K562 (cell line): Measurements from ENCODE around the gene TINAG. TPM values are rescaled to one million over a fixed set of nuclear protein-coding genes. Genes with fewer than 3 reads are reported as not detected.

Source experiments
- ATAC-seq: fragments of 200-7000 bp; cut with Tn5 transposase; 3 replicates; pipeline ENCODE4 v1.9.1; 2020; ENCODE audit warnings: moderate library complexity
- BruUV-seq: library from RNA; stranded (reverse); fragments of 400-500 nt; replicated peaks from 2 replicates; lab custom pipeline; 2021; lab: Mats Ljungman, UMichigan
- CTCF ChIA-PET: fragments of 300-600 bp; formaldehyde crosslinking; extraction: SDS; loops from one replicate; lab custom pipeline; 2021; ENCODE audit warnings: low intra/inter-chr PET ratio; lab: Yijun Ruan, JAX
- POLR2A ChIA-PET: fragments of 300-600, 350-650 bp; sonication (Branson Sonifier 250); formaldehyde crosslinking; extraction: SDS; loops from one replicate; lab custom pipeline; 2021; ENCODE audit warnings: antibody characterized with exemption, inconsistent platforms; lab: Yijun Ruan, JAX
- DNase-seq, 4 experiments: peaks; one replicate each; pipeline versions ENCODE4 v3.0.0 to v3.0.0-alpha.2; 2011 to 2018; ENCODE audit warnings: low spot score in 3 of 4, mixed read lengths in 3 of 4; ENCODE audit errors: extremely low read depth in 1 of 4
- FAIRE-seq: peaks from 2 replicates; lab custom pipeline; 2011; peaks lifted over from hg19 to GRCh38; lab: Jason Lieb, UNC
- H2AFZ ChIP-seq: 2 replicates; pipeline ENCODE4 v1.6.0; 2011; ENCODE audit warnings: low read depth, low read length, control low read depth, inconsistent platforms
- H3K27ac ChIP-seq: fragments of 200-600 bp; 3 replicates; pipeline ENCODE4 v1.8.0; 2011; ENCODE audit warnings: low read depth, mild to moderate bottlenecking, control low read depth, inconsistent platforms, low read length, moderate library complexity, mixed read lengths; ENCODE audit errors: extremely low read depth
- H3K27me3 ChIP-seq, 2 experiments: fragments of 300-600 bp in 1 of 2; 2 replicates in 1 of 2; 3 replicates in 1 of 2; pipeline versions ENCODE4 v1.6.0 to v1.8.0; 2011; ENCODE audit warnings: inconsistent platforms in 2 of 2, low read length in 2 of 2, mild to moderate bottlenecking in 1 of 2, mixed read lengths in 1 of 2, moderate library complexity in 1 of 2; ENCODE audit not compliant: control insufficient read depth in 2 of 2, insufficient read depth in 2 of 2
- H3K36me3 ChIP-seq: fragments of 300-600 bp; 3 replicates; pipeline ENCODE4 v1.8.0; 2011; ENCODE audit warnings: mild to moderate bottlenecking, low read length, inconsistent platforms; ENCODE audit not compliant: control insufficient read depth, insufficient read depth
- H3K4me1 ChIP-seq, 2 experiments: fragments of 200-600 bp in 1 of 2; replicated peaks in 1 of 2; 2 replicates in 1 of 2; 3 replicates in 1 of 2; pipeline versions ENCODE4 v1.5.1 to v1.8.0; 2011; ENCODE audit warnings: inconsistent platforms in 2 of 2, low read length in 2 of 2, mild to moderate bottlenecking in 1 of 2, mixed read lengths in 1 of 2, moderate library complexity in 1 of 2; ENCODE audit not compliant: control insufficient read depth in 2 of 2, insufficient read depth in 2 of 2
- H3K4me2 ChIP-seq: 2 replicates; pipeline ENCODE4 v1.6.1; 2011; ENCODE audit warnings: low read length, control low read depth, inconsistent platforms, mixed read lengths; ENCODE audit not compliant: insufficient read depth
- H3K4me3 ChIP-seq: fragments of 200-600 bp; sonication (generic), shearing (Covaris generic); 2 replicates; pipeline ENCODE4 v1.5.1; 2016; ENCODE audit warnings: control low read depth, inconsistent platforms
- H3K79me2 ChIP-seq: fragments of 200-600 bp; 3 replicates; pipeline ENCODE4 v1.8.0; 2011; ENCODE audit warnings: low read length, inconsistent platforms; ENCODE audit not compliant: control insufficient read depth, insufficient read depth
- H3K9ac ChIP-seq, 2 experiments: 2 replicates each; pipeline versions ENCODE4 v1.6.0 to v1.6.1; 2011; ENCODE audit warnings: low read depth in 2 of 2, low read length in 2 of 2, control low read depth in 1 of 2, inconsistent platforms in 1 of 2, mild to moderate bottlenecking in 1 of 2, mixed read lengths in 1 of 2; ENCODE audit not compliant: insufficient read depth in 1 of 2
- H3K9me1 ChIP-seq: one replicate; pipeline ENCODE4 v1.6.0; 2011; ENCODE audit warnings: inconsistent platforms, mild to moderate bottlenecking, low read length, moderate library complexity; ENCODE audit not compliant: control insufficient read depth, insufficient read depth
- H3K9me3 ChIP-seq: replicated peaks from 2 replicates; pipeline ENCODE4 v1.5.1; 2011; ENCODE audit warnings: low read depth, low read length, inconsistent platforms; ENCODE audit not compliant: control insufficient read depth, insufficient read depth
- H4K20me1 ChIP-seq: replicated peaks from 2 replicates; pipeline ENCODE4 v1.6.1; 2011; ENCODE audit warnings: low read length, inconsistent platforms, mixed read lengths; ENCODE audit not compliant: control insufficient read depth, insufficient read depth
- HNRNPUL1 ChIP-seq: fragments of 200-400 bp; formaldehyde crosslinking; IDR thresholded peaks from 2 replicates; pipeline ENCODE4 v1.6.1; 2017; ENCODE audit warnings: low read length
- JUND ChIP-seq, 2 experiments: IDR thresholded peaks; 2 replicates in 1 of 2; 3 replicates in 1 of 2; pipeline ENCODE4 v1.6.1; 2011; ENCODE audit warnings: borderline replicate concordance in 2 of 2, low read depth in 2 of 2, low read length in 2 of 2, improper control_type of control experiment in 1 of 2, missing biosample characterization in 1 of 2, missing genetic modification characterization in 1 of 2, missing genetic modification reagents in 1 of 2
- KLF10 ChIP-seq: fragments of 250-450 bp; sonication (Bioruptor Pico); IDR thresholded peaks from 2 replicates; pipeline ENCODE4 v1.6.1; 2021; ENCODE audit warnings: matching md5 sums
- PBX2 ChIP-seq, 2 experiments: IDR thresholded peaks in 1 of 2; conservative IDR thresholded peaks in 1 of 2; 2 replicates each; pipeline ENCODE4 v1.6.1; 2016; ENCODE audit warnings: low read depth in 2 of 2, mild to moderate bottlenecking in 1 of 2, missing compliant biosample characterization in 1 of 2, missing genetic modification characterization in 1 of 2, moderate library complexity in 1 of 2
- POLR2H ChIP-seq: IDR thresholded peaks from 2 replicates; pipeline ENCODE4 v1.6.1; 2016; ENCODE audit warnings: missing genetic modification characterization, low read depth, mild to moderate bottlenecking, control low read depth, missing compliant biosample characterization, moderate library complexity
- PRMT5 ChIP-seq: sonication (generic); formaldehyde crosslinking; IDR thresholded peaks from 2 replicates; pipeline ENCODE4 v1.5.0; 2020; ENCODE audit warnings: missing genetic modification reagents
- PTRF ChIP-seq: fragments of 450-650 bp; IDR thresholded peaks from 2 replicates; pipeline ENCODE4 v1.6.1; 2016; ENCODE audit warnings: mild to moderate bottlenecking, missing genetic modification characterization, missing compliant biosample characterization
- RBM25 ChIP-seq: fragments of 200-400 bp; formaldehyde crosslinking; IDR thresholded peaks from 2 replicates; pipeline ENCODE4 v1.6.1; 2018; ENCODE audit warnings: low read length, low read depth, moderate library complexity; ENCODE audit not compliant: severe bottlenecking
- ZBED1 ChIP-seq: IDR thresholded peaks from 2 replicates; pipeline ENCODE4 v1.6.1; 2014
- ZBTB2 ChIP-seq: fragments of 450-650 bp; IDR thresholded peaks from 2 replicates; pipeline ENCODE4 v1.6.1; 2016; ENCODE audit warnings: antibody characterized with exemption
- ZNF408 ChIP-seq: fragments of 250-450 bp; sonication (Bioruptor Pico); IDR thresholded peaks from 2 replicates; pipeline ENCODE4 v1.4.0; 2020; ENCODE audit warnings: low read depth, mild to moderate bottlenecking, moderate library complexity
- ZNF41 ChIP-seq: fragments of 250-450 bp; sonication (Bioruptor Pico); conservative IDR thresholded peaks from 2 replicates; pipeline ENCODE4 v1.4.0; 2020; ENCODE audit warnings: mild to moderate bottlenecking
- ZNF644 ChIP-seq: fragments of 200-800 bp; sonication (Bioruptor generic); IDR thresholded peaks from 2 replicates; pipeline ENCODE4 v1.6.1; 2016; ENCODE audit warnings: low read depth, missing genetic modification characterization, missing compliant biosample characterization
- WGBS: fragments of 100-300 bp; shearing (Covaris generic); methylation state at CpG from one replicate; pipeline ENCODE4 v1.1.6; 2016; ENCODE audit warnings: low coverage, mixed read lengths; ENCODE audit not compliant: insufficient coverage; ENCODE audit errors: missing lambda C conversion rate; 5-methylcytosine and 5-hydroxymethylcytosine counted together
- in situ Hi-C: fragments of 300-500 bp; cut with MboI; formaldehyde crosslinking; loops from 4 replicates; pipeline ENCODE4 v1.15.0; 2018; ENCODE audit warnings: inconsistent platforms, mixed read lengths
- intact Hi-C: fragments of 100-400 bp; cut with micrococcal nuclease; formaldehyde crosslinking; loops from 2 replicates; pipeline ENCODE4 v1.14.2; 2022
- polyA plus RNA-seq, 8 experiments: library from polyadenylated mRNA; depleted of rRNA in 4 of 8; stranded (reverse) in 5 of 8; unstranded in 3 of 8; fragments of >200 nt; fragmentation: Nextera tagmentation in 2 of 8; fragmentation: Illumina TruSeq in 1 of 8; extraction: Ambion mirVana in 2 of 8; extraction: Trizol in 1 of 8; gene quantifications; 2 replicates each; pipeline versions ENCODE4 v1.2.1 to v1.2.3, GENCODE V29; 2011 to 2014; ENCODE audit warnings: inconsistent platforms in 1 of 8, missing spikeins in 1 of 8
- total RNA-seq, 7 experiments: library from RNA; depleted of rRNA in 6 of 7; stranded (reverse); fragments of >200 nt in 6 of 7; fragmentation: Illumina TruSeq in 2 of 7; extraction: Trizol in 2 of 7; gene quantifications; 2 replicates each; pipeline versions ENCODE4 v1.2.1 to v1.2.3, GENCODE V29; 2011 to 2021; ENCODE audit warnings: low replicate concordance in 1 of 7
- TF ChIP-seq, protein P1 (sequence below): fragments of 250-450 bp; sonication (Bioruptor Pico); IDR thresholded peaks from 2 replicates; pipeline ENCODE4 v1.5.0; 2022; ENCODE audit warnings: mild to moderate bottlenecking
- TF ChIP-seq, protein P2 (sequence below): fragments of 450-650 bp; conservative IDR thresholded peaks from 2 replicates; pipeline ENCODE4 v1.6.1; 2016; ENCODE audit warnings: missing genetic modification characterization, low read depth, mild to moderate bottlenecking, control low read depth, missing compliant biosample characterization

The TINAG gene
- total and polyA plus RNA-seq, 9 of the 15 experiments (the other 6 are each of a cell fraction or from before 2014, with no cell fraction given): not detected

DNA sequence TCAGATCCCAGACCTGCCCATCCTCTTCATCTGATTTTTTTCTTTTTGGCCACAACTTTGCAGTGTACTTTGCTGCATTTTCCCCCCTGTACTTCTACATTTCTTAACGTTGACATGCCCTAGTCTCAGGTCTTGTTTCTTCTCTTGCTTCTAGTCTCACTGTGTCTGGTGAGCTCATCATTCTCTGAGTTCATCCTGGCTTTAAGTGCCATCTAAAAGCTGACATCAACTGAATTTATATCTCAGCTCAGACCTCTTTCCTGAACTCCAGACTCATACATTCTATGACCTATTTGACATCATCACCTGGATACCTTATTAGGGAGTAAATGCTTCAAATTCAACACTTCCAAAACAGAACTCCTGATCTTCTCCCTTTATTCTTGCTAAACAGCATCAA, 48.9 kb downstream of the TINAG start:
- intact Hi-C loops (no loop called here), in situ Hi-C loops (no loop called here)
- Histone ChIP-seq H3K4me3 (no peak overlapping the region), H3K27ac (no peak overlapping the region), H3K9me1 (no peaks in the 10 kb centered on the region), H3K9ac (no peak overlapping the region), H4K20me1 (no peaks in the 10 kb centered on the region), H3K4me1 (no peaks in the 10 kb centered on the region), H3K4me2 (no peak overlapping the region), H3K36me3 (no peaks in the 10 kb centered on the region), H3K27me3 (no peaks in the 10 kb centered on the region), H3K79me2 (no peaks in the 10 kb centered on the region), H3K9me3 (no peaks in the 10 kb centered on the region; the same call in 1 of the 2 replicates), H2AFZ (no peak overlapping the region)
- no peak for ATAC-seq
- ChIA-PET POLR2A (no interaction called here), CTCF (no interaction called here)
- no peak for DNase-seq
- WGBS: 0% methylated on average over 1 of the region's 1 CpG
- BruUV-seq: no TSS peak
- FAIRE-seq: no peak
- TF ChIP-seq ZBED1 (no peak), JUND (IDR thresholded peaks at IDR 0.05; ENCODE audit: borderline replicate concordance, low read depth, low read length) (no peak), JUND (tag; IDR thresholded peaks at IDR 0.05; ENCODE audit: borderline replicate concordance, low read depth, low read length) (no peak), KLF10 (CRISPR knock-in tag) (no peak), PRMT5 (CRISPR knock-in tag) (no peak), POLR2H (tag) (no peak), ZBTB2 (no peak), ZNF644 (no peak), HNRNPUL1 (no peak), RBM25 (no peak), ZNF408 (CRISPR knock-in tag) (no peak), PBX2 (CRISPR knock-in tag; IDR thresholded peaks at IDR 0.05; ENCODE audit: low read depth) (no peak), PBX2 (tag; conservative IDR thresholded peaks at IDR 0.05; ENCODE audit: low read depth) (no peak), PTRF (tag) (no peak), ZNF41 (no peak)
- TF ChIP-seq, protein P1, sequence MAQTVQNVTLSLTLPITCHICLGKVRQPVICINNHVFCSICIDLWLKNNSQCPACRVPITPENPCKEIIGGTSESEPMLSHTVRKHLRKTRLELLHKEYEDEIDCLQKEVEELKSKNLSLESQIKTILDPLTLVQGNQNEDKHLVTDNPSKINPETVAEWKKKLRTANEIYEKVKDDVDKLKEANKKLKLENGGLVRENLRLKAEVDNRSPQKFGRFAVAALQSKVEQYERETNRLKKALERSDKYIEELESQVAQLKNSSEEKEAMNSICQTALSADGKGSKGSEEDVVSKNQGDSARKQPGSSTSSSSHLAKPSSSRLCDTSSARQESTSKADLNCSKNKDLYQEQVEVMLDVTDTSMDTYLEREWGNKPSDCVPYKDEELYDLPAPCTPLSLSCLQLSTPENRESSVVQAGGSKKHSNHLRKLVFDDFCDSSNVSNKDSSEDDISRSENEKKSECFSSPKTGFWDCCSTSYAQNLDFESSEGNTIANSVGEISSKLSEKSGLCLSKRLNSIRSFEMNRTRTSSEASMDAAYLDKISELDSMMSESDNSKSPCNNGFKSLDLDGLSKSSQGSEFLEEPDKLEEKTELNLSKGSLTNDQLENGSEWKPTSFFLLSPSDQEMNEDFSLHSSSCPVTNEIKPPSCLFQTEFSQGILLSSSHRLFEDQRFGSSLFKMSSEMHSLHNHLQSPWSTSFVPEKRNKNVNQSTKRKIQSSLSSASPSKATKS (CRISPR knock-in tag): no peak
- TF ChIP-seq, protein P2, sequence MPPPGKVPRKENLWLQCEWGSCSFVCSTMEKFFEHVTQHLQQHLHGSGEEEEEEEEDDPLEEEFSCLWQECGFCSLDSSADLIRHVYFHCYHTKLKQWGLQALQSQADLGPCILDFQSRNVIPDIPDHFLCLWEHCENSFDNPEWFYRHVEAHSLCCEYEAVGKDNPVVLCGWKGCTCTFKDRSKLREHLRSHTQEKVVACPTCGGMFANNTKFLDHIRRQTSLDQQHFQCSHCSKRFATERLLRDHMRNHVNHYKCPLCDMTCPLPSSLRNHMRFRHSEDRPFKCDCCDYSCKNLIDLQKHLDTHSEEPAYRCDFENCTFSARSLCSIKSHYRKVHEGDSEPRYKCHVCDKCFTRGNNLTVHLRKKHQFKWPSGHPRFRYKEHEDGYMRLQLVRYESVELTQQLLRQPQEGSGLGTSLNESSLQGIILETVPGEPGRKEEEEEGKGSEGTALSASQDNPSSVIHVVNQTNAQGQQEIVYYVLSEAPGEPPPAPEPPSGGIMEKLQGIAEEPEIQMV (tag): no peak
